Mesendoderm (in vitro differentiated cells): ENCODE measurements around the gene DENND5B.
"Not testable (repeated sequence)": the region's sequence is repeated elsewhere in the genome, so short reads cannot be mapped to it uniquely, and the experiment has no call there.

ENCODE experiments used
- DNase-seq: peaks from one replicate; pipeline ENCODE4 v3.0.0; 2013
- H2AK5ac ChIP-seq: 2 replicates; pipeline ENCODE4 v1.6.1; 2013; ENCODE audit warnings: low read length, inconsistent platforms
- H2BK120ac ChIP-seq: 2 replicates; pipeline ENCODE4 v1.6.1; 2013; ENCODE audit warnings: low read depth, mild to moderate bottlenecking, low read length, moderate library complexity, mixed read lengths
- H2BK15ac ChIP-seq: replicated peaks from 2 replicates; pipeline ENCODE4 v1.6.1; 2013; ENCODE audit warnings: low read depth, mild to moderate bottlenecking, moderate library complexity
- H2BK5ac ChIP-seq: 2 replicates; pipeline ENCODE4 v1.6.1; 2013; ENCODE audit warnings: low read length, inconsistent platforms
- H3K18ac ChIP-seq: 2 replicates; pipeline ENCODE4 v1.6.1; 2013; ENCODE audit warnings: mild to moderate bottlenecking, low read length, mixed read lengths
- H3K23ac ChIP-seq: one replicate; pipeline ENCODE4 v1.6.1; 2013; ENCODE audit warnings: low read length
- H3K27ac ChIP-seq: 2 replicates; pipeline ENCODE4 v1.5.1; 2013; ENCODE audit warnings: low read depth, mild to moderate bottlenecking, inconsistent platforms, low read length, moderate library complexity
- H3K27me3 ChIP-seq: 2 replicates; pipeline ENCODE4 v1.6.1; 2013; ENCODE audit warnings: low read length, control low read depth, mild to moderate bottlenecking, inconsistent platforms; ENCODE audit not compliant: insufficient read depth, poor library complexity
- H3K36me3 ChIP-seq: 2 replicates; pipeline ENCODE4 v1.6.1; 2013; ENCODE audit warnings: low read length, inconsistent platforms; ENCODE audit not compliant: control insufficient read depth, insufficient read depth
- H3K4ac ChIP-seq: one replicate; pipeline ENCODE4 v1.6.1; 2013; ENCODE audit warnings: low read depth, mild to moderate bottlenecking, low read length, moderate library complexity
- H3K4me1 ChIP-seq: 2 replicates; pipeline ENCODE4 v1.6.1; 2013; ENCODE audit warnings: low read depth, low read length, inconsistent platforms; ENCODE audit not compliant: control insufficient read depth
- H3K4me2 ChIP-seq: 2 replicates; pipeline ENCODE4 v1.6.1; 2013; ENCODE audit warnings: low read length
- H3K4me3 ChIP-seq: 2 replicates; pipeline ENCODE4 v1.5.1; 2013; ENCODE audit warnings: mild to moderate bottlenecking, low read length
- H3K56ac ChIP-seq: one replicate; pipeline ENCODE4 v1.6.1; 2013; ENCODE audit warnings: low read length
- H3K79me1 ChIP-seq: 2 replicates; pipeline ENCODE4 v1.6.1; 2013; ENCODE audit warnings: low read length, inconsistent platforms
- H3K79me2 ChIP-seq: 2 replicates; pipeline ENCODE4 v1.6.1; 2013; ENCODE audit warnings: mild to moderate bottlenecking, low read length; ENCODE audit not compliant: control insufficient read depth, insufficient read depth
- H3K9ac ChIP-seq: 2 replicates; pipeline ENCODE4 v1.6.1; 2013; ENCODE audit warnings: low read length, inconsistent platforms
- H4K5ac ChIP-seq: one replicate; pipeline ENCODE4 v1.6.1; 2013; ENCODE audit warnings: low read length
- H4K8ac ChIP-seq: one replicate; pipeline ENCODE4 v1.6.1; 2013; ENCODE audit warnings: low read depth, mild to moderate bottlenecking, control low read depth, low read length, moderate library complexity
- WGBS: extraction: QIAGEN DNeasy Blood & Tissue Kit; methylation state at CpG from one replicate; pipeline ENCODE4 v1.1.7; 2013; ENCODE audit warnings: low lambda C conversion rate, missing lambda C conversion rate; ENCODE audit not compliant: insufficient coverage; ENCODE audit errors: extremely low coverage; 5-methylcytosine and 5-hydroxymethylcytosine counted together

DENND5B gene

GRCh38 chr12:31479516-31480210 lies 111.3 kb downstream of the DENND5B start:
- H3K79me1 ChIP-seq, result no peaks in the 10 kb centered on the region
- H2BK15ac ChIP-seq, result no peak overlapping the region
- DNase-seq, result no peak
- H4K5ac ChIP-seq, result no peak overlapping the region
- no peak overlapping the region for H3K4me3 ChIP-seq
- no peak overlapping the region for H2BK5ac ChIP-seq
- H3K56ac ChIP-seq, result no peak overlapping the region
- WGBS, result no CpG with 5 or more reads among the region's 5 CpGs
- no peak overlapping the region for H2AK5ac ChIP-seq
- H3K79me2 ChIP-seq, result no peaks in the 10 kb centered on the region
- H3K27me3 ChIP-seq, result no peaks in the 10 kb centered on the region
- H2BK120ac ChIP-seq, result no peak overlapping the region
- no peaks in the 10 kb centered on the region for H3K4me1 ChIP-seq
- no peak overlapping the region for H3K4me2 ChIP-seq
- no peak overlapping the region for H3K4ac ChIP-seq
- no peaks in the 10 kb centered on the region for H3K36me3 ChIP-seq
- H3K18ac ChIP-seq, result no peak overlapping the region
- H3K9ac ChIP-seq, result no peak overlapping the region
- H3K23ac ChIP-seq, result no peak overlapping the region
- H3K27ac ChIP-seq, result no peak overlapping the region
- H4K8ac ChIP-seq, result no peak overlapping the region

- Histone ChIP-seq H3K4me3 (no peak overlapping the region), H4K5ac (no peak overlapping the region), H3K56ac (no peak overlapping the region), H3K27me3 (no peaks in the 10 kb centered on the region), H2BK5ac (no peak overlapping the region), H3K36me3 (no peaks in the 10 kb centered on the region), H3K23ac (no peak overlapping the region), H2BK15ac (no peak overlapping the region), H3K4me2 (no peak overlapping the region), H2BK120ac (no peak overlapping the region), H3K4ac (no peak overlapping the region), H3K27ac (no peak overlapping the region), H3K79me2 (no peaks in the 10 kb centered on the region), H3K4me1 (no peaks in the 10 kb centered on the region), H3K9ac (no peak overlapping the region), H3K18ac (no peak overlapping the region), H2AK5ac (no peak overlapping the region), H3K79me1 (no peaks in the 10 kb centered on the region), H4K8ac (no peak overlapping the region)
- no peak for DNase-seq
- WGBS, result no CpG with 5 or more reads among the region's 3 CpGs
These were observed 112.0 kb downstream of the DENND5B start for GRCh38 chr12:31478898-31479297.

- Histone ChIP-seq H3K18ac (no peak overlapping the region), H3K4me2 (no peak overlapping the region), H2AK5ac (no peak overlapping the region), H2BK15ac (no peak overlapping the region), H3K79me1 (no peaks in the 10 kb centered on the region), H3K36me3 (no peaks in the 10 kb centered on the region), H3K4me3 (no peak overlapping the region), H4K5ac (no peak overlapping the region), H3K4ac (no peak overlapping the region), H3K56ac (no peak overlapping the region), H3K23ac (no peak overlapping the region), H2BK5ac (no peak overlapping the region), H3K79me2 (no peaks in the 10 kb centered on the region), H4K8ac (no peak overlapping the region), H2BK120ac (no peak overlapping the region), H3K27ac (no peak overlapping the region), H3K27me3 (no peaks in the 10 kb centered on the region), H3K9ac (no peak overlapping the region), H3K4me1 (no peaks in the 10 kb centered on the region)
- whole genome bisulfite sequencing, result no CpG with 5 or more reads among the region's 5 CpGs
- no peak for DNase-seq
These were observed 112.5 kb downstream of the DENND5B start for GRCh38 chr12:31478425-31478824.

GRCh38 chr12:31477687-31478086 lies 113.2 kb downstream of the DENND5B start:
- H3K4me3 ChIP-seq, result no peak overlapping the region
- H2BK120ac ChIP-seq, result no peak overlapping the region
- no peak overlapping the region for H3K27ac ChIP-seq
- no peak overlapping the region for H2BK15ac ChIP-seq
- H3K79me2 ChIP-seq, result no peaks in the 10 kb centered on the region
- H3K4me1 ChIP-seq, result no peaks in the 10 kb centered on the region
- no peak overlapping the region for H4K8ac ChIP-seq
- no peak overlapping the region for H3K23ac ChIP-seq
- H2BK5ac ChIP-seq, result no peak overlapping the region
- H3K27me3 ChIP-seq, result no peaks in the 10 kb centered on the region
- H2AK5ac ChIP-seq, result no peak overlapping the region
- H3K9ac ChIP-seq, result no peak overlapping the region
- DNase-seq, result no peak
- no peak overlapping the region for H3K56ac ChIP-seq
- H3K18ac ChIP-seq, result no peak overlapping the region
- H3K79me1 ChIP-seq, result no peaks in the 10 kb centered on the region
- no peak overlapping the region for H3K4ac ChIP-seq
- no peaks in the 10 kb centered on the region for H3K36me3 ChIP-seq
- H3K4me2 ChIP-seq, result no peak overlapping the region
- no peak overlapping the region for H4K5ac ChIP-seq

GRCh38 chr12:31476437-31476836 lies 114.5 kb downstream of the DENND5B start:
- Histone ChIP-seq H3K18ac (no peak overlapping the region), H3K36me3 (no peaks in the 10 kb centered on the region), H2BK5ac (no peak overlapping the region), H3K27ac (no peak overlapping the region), H3K4me1 (no peaks in the 10 kb centered on the region), H2BK120ac (no peak overlapping the region), H3K79me1 (no peaks in the 10 kb centered on the region), H2AK5ac (no peak overlapping the region), H3K4ac (no peak overlapping the region), H2BK15ac (no peak overlapping the region), H3K4me3 (no peak overlapping the region), H4K5ac (no peak overlapping the region), H3K23ac (no peak overlapping the region), H3K79me2 (no peaks in the 10 kb centered on the region), H3K56ac (no peak overlapping the region), H3K9ac (no peak overlapping the region), H3K27me3 (no peaks in the 10 kb centered on the region), H3K4me2 (no peak overlapping the region), H4K8ac (no peak overlapping the region)
- DNase-seq, result no peak
- no CpG with 5 or more reads among the region's 4 CpGs for WGBS

- H3K56ac ChIP-seq, H2AK5ac ChIP-seq, H2BK5ac ChIP-seq, H4K5ac ChIP-seq, H3K23ac ChIP-seq, H3K4me3 ChIP-seq, H3K18ac ChIP-seq, H4K8ac ChIP-seq, H3K79me1 ChIP-seq, H3K4ac ChIP-seq, H3K4me2 ChIP-seq, H2BK120ac ChIP-seq, H3K9ac ChIP-seq, H3K36me3 ChIP-seq, DNase-seq, H3K4me1 ChIP-seq, H3K27ac ChIP-seq, H3K79me2 ChIP-seq, H3K27me3 ChIP-seq, H2BK15ac ChIP-seq: not testable (repeated sequence)
- no CpG with 5 or more reads among the region's 7 CpGs for WGBS
These were observed 115.3 kb downstream of the DENND5B start for GRCh38 chr12:31475610-31476009.
